HG03457 (cell line): Measurements from ENCODE around the gene HIP1.
"Not testable (repeated sequence)": the region's sequence is repeated elsewhere in the genome, so short reads cannot be mapped to it uniquely, and the experiment has no call there.

ENCODE experiments used
- ATAC-seq: cut with Tn5 transposase; IDR thresholded peaks from one replicate; pipeline ENCODE4 v1.9.1; 2021; ENCODE audit warnings: moderate number of reproducible peaks; ENCODE audit not compliant: unreplicated experiment

HIP1 gene

DNA sequence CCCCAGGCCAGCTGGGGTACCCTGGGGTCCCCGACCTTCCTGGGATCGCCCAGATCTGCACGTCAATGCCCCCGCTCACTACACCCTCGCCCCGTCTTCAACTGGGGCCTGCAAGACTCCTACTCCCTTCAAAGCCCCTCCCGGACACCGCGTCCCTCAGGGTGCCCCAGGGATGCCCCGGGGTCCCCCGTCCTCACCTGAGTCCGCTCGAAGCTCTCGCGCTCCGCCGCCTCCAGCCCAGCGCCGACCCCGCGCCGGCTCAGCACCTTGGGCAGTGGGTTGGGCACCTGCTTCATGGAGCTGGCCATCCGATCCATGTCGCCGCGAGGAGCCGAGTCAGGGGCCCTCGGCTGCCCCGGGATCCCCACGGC, at the start of gene HIP1:
HIP1 (minus strand) TSS at position 338 of the 371 bp plus-strand sequence; CDS start at position 317, 21 bp downstream.
- no peak for ATAC-seq

DNA sequence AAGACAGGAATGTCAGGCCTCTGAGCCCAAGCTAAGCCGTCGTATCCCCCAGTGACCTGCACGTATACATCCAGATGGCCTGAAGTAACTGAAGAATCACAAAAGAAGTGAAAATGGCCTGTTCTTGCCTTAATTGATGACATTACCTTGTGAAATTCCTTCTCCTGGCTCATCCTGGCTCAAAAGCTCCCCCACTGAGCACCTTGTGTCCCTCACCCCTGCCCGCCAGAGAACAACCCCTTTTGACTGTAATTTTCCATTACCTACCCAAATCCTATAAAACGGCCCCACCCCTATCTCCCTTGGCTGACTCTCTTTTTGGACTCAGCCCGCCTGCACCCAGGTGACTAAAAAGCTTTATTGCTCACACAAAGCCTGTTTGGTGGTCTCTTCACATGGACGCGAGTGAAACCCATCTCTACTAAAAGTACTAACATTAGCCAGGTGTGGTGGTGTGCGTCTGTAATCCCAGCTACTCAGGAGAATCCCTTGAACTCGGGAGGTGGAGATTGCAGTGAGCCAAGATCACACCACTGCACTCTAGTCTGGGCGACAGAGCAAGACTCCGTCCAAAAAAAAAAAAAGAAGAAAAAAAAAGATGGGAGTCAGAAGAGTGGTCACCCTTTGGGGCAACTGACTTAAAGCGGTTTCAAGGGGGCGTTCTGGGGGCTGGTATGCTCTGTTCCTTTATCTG, 49.6 kb upstream of the HIP1 start:
- not testable (repeated sequence) for ATAC-seq

DNA sequence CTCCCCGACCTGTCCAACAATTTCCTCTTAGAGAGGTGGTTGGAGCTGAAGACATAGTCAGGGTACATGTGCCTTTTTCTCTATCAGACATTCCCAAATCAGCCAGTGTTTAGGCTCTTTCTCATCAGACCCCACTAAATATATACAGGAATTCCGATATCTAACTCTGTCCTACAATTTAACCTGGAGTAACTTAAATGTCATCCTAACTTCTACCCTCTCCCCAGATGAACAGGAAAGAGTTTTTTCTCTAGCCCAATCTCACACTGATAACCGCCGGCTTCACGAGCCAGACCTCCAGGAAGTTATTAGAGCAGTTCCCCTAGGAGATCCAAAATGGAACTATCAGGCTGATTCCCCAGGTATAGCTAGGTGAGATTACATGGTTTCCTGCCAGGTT, 44.3 kb upstream of the HIP1 start:
- not testable (repeated sequence) for ATAC-seq

DNA sequence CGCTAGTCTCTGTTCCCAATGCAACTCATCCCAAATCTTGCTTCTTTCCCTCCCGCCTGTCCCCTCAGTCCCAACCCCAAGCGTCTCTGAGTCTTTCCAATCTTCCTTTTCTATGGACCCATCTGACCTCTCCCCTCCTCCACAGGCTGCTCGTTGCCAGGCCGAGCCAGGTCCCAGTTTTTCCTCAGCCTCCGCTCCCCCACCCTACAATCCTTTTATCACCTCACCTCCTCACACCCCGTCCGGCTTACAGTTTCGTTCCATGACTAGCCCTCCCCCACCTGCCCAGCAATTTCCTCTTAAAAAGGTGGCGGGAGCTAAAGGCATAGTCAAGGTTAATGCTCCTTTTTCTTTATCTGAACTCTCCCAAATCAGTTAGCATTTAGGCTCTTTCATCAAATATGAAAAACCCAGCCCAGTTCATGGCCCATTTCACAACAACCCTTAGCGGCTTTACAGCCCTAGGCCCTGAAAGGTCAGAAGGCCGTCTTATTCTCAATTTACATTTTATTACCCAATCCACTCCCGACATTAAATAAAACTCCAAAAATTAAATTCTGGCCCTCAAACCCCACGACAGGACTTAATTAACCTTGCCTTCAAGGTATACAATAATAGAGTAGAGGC, 42.0 kb upstream of the HIP1 start:
- not testable (repeated sequence) for ATAC-seq

DNA sequence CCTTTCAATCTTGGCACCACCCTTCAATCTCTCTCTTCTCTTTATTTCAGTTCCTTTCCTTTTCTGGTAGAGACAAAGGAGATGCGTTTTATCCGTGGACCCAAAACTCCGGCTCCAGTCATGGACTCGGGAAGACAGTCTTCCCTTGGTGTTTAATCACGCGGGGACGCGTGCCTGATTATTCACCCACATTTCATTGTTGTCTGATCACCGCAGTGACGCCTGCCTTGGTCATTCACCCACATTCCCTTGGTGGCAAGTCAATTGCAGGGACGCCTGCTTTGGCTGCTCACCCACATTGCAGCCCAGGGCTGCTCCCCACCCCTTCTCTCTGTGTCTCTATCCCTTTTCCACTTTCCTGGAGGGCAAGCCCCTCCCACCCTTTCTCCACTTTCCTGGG, 40.8 kb upstream of the HIP1 start:
- ATAC-seq: not testable (repeated sequence)

DNA sequence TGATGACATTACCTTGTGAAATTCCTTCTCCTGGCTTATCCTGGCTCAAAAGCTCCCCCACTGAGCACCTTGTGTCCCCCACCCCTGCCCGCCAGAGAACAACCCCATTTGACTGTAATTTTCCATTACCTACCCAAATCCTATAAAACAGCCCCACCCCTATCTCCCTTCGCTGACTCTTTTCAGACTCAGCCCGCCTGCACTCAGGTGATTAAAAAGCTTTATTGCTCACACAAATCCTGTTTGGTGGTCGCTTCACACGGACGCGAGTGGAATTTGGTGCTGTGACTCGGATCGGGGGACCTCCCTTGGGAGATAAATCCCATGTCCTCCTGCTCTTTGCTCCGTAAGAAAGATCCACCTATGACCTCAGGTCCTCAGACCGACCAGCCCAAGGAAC, 40.3 kb upstream of the HIP1 start:
- ATAC-seq: not testable (repeated sequence)

DNA sequence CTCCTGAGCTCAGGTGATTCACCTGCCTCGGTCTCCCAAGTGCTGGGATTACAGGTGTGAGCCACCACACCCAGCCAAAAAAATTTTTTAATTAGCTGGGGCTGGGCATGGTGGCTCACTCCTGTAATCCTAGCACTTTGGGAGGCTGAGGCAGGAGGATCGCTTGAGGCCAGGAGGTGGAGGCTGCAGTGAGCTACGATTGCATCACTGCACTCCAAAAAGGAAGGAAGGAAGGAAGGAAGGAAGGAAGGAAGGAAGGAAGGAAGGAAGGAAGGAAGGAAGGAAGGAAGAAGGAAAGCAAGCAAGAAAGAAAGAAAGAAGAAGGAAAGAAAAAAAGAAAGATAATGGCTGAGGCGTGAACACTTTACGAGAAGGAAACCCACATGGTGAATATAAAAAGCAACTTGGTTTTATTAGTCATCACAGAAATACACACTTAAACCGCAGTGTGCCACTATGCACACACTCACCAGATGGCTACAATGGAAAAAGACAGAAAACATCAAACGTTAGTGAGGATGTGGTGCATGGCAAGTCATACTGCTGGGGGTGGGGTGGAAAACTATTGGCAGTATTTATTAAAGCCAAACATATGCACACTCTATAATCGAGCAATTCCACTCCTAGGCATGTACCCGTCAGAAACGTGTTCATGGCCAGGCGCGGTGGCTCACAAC, 37.7 kb upstream of the HIP1 start:
- no peak for ATAC-seq

DNA sequence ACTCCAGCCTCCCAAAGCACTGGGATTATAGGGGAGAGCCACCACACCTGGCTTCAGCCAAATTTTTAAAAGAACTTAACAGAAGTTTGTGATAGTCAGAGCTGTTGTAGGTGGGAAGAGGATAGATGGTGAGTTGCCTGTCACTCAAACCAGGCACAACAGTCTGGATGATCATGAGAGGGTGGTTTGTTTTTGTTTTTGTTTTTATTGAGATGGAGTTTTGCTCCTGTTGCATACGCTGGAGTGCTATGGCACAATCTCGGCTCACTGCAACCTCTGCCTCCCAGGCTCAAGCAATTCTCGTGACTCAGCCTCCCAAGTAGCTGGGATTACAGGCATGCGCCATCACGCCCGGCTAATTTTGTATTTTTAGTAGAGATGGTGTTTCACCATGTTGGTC, 35.2 kb upstream of the HIP1 start:
- not testable (repeated sequence) for ATAC-seq

DNA sequence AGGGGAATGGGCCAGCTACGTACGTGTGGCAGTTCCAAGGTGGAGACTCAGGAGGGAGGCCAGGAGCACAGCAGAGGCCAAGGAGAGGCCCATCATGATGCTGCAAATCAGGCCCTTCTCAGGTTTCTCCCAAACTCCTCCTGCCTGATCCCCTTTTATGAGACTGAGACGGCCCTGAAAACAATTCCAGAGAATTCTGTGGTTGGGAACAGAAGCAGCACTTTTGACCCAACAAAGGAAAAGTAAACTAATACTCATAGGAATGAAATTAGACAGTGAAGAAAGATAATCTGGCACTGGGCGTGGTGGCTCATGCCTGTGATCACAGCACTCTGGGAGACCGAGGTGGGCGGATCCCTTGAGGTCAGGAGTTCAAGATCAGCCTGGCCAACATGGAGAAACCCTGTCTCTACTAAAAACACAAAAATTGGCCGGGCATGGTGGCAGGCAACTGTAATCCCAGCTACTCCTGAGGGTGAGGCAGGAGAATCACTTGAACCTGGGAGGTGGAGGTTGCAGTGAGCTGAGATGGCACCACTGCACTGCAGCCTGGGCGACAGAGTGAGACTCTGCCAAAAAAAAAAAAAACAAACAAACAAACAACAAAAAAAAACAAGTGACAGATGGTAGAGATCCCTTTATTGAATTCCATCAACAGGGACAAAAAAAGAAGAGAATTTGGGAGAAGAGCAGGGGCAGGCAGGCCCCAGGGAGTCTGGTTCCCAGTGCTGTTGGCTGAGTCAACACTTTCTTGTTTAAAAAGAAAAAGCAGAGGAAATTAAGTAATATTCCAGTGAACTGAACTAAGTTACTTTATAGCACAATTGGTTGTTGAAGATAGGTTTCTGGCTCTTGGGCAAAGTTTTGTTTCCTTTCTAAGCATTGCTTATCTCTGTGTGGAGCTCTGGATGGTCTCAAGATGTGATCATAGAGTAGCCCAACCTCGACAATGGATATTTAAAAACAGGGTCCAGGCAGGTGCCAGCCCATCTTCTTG, 33.6 kb upstream of the HIP1 start, which contains the start of gene CCL26:
CCL26 (minus strand) TSS at position 131 of the 997 bp plus-strand sequence; CDS start at position 96, 35 bp downstream.
- no peak for ATAC-seq

DNA sequence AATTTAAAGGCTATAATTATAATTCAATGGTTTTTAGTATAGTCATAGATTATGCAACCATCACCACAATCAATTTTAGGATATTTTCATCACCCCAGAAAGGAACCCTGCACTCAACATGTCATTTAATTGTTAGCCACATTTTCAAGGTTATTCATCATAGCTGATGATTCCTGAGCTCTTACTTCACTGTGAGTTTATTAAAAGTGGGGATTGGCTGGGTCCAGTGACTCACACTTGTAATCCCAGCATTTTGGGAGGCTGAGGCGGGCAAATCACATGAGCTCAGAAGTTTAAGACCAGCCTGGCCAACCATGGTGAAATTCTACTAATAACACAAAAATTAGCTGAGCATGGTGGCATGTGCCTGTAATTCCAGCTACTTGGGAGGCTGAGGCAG, 32.5 kb upstream of the HIP1 start:
- ATAC-seq: no peak

DNA sequence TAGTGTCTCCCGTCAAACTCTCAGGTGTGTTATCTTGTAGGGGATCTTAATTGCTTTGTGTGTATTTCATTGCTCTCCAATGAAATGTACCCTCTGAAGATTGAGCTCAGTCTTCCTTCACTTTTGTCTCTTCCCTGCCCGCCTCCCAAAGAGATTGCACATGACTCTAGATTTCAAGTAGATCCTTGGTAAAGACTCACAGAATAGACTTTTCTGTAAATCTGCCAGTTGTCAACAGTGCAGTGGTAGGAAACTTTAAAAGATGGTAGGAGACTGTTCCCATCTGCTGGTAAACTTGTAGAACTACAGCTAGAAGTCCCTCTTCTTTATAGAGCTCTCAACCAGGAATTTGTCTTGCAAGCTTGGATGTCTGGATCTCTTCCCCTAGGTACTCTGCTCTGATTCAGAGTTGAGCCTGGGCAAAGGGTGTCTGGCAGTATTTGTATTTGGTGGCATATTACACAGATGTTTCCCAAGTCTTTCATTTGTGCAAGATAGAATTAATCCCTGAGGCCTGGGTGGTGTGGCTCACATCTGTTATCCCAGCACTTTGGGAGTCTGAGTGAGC, 23.7 kb upstream of the HIP1 start:
- no peak for ATAC-seq

DNA sequence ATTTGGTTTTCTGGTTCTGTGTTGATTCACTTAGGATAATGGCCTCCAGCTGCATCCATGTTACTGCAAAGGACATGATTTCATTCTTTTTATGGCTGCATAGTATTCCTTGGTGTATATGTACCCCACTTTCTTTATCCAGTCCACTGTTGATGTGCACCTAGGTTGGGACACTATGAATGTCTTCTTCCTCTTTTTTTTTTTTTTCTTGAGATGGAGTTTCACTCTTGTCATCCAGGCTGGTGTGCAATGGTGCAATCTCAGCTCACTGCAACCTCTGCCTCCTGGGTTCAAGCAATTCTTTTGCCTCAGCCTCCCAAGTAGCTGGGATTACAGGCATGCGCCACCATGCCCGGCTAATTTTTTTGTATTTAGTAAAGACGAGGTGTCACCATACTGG, 23.1 kb upstream of the HIP1 start:
- not testable (repeated sequence) for ATAC-seq

DNA sequence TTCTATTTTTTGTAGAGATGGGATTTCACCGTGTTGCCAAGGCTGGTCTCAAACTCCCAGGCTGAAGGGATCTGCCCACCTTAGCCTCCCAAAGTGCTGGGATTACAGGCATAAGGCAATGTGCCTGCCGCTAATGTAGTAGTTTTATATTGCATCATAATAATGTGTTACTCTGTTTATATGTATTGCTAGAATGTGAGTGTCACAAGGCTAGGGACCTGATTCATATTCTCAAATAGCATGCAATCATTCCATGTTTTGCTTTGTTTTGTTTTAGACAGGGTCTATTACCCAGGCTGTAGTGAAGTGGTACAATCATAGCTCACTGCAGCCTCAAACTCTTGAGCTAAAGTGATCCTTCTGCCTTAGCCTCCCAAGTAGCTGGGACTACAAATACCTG, 19.8 kb upstream of the HIP1 start:
- no peak for ATAC-seq

DNA sequence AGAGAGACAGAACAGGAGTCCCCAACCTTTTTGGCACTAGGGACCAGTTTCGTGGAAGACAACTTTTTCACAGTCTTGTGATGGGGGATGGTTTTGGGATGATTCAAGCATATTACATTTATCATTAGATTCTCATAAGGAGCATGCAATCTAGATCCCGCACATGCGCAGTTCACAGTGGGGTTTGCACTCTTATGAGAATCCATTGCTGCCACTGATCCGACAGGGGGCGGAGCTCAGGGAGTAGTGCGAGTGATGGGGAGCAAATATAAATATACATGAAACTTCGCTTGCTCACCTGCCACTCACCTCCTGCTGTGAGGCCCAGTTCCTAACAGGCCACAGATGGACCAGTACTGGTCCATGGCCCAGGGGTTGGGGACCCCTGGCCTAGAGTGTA, 19.1 kb upstream of the HIP1 start:
- no peak for ATAC-seq

DNA sequence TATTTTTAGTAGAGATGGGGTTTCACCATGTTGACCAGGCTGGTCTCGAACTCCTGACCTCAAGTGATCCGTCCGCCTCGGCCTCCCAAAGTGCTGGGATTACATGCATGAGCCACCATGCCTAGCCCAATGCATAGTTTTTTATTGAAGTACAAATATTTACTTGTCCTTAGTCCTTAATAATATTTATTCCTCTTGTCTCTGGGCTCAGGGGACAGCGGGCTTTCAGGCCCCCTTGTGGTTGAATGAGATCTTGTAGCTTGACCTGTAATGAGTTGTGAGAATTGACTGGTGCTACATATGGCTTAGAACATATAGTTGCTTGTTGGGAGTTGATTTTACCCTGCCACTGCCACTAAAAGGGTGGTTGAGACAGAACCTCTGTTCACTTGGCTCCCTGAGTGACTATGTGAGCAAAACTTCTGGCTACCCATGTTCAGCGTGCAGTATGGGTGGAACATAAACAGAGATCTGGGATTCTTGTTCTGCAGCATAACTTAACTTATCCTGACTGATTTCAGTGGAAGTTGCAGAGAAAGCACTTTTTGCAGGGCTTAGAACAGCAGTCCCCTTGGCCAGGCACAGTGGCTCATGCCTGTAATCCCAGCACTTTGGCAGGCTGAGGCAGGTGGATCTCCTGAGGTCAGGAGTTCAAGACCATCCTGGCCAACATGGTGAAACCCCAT, 18.4 kb upstream of the HIP1 start:
- ATAC-seq: no peak

DNA sequence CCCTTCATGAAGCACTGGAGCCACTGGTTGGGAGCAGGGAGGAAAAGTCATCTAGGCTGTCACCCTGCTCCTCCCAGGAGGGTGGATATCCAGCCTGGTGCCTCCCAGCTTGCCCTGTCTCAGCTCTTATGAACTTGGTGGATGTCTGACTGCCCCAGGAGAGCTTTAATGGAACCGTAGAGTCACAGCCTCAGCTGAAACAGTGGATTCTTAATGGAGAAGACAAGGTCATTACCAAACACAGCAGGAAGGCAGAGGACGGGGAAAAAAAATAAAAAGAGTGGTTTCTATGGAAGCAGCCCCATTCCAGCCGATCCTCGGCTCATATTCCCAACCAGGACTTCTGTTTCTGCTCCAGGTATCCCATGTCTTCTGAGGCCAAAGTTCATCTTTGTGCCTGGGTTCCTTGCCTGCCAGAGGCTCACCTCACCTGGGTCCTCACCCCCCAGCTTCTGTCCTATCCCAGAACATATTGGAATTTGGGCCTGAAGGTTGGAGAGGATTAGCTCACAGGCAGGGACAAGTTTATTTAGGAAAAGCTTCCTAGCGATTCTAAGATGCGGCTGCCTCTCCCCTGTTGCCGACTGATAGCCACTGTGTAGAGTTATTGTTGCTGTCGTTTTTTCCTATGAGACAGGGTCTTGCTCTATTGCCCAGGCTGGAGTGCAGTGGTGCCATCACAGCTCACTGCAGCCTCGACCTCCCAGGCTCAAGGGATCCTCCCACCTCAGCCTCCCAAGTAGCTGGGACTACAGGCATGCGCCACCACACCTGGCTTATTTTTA, 17.7 kb upstream of the HIP1 start:
- no peak for ATAC-seq

DNA sequence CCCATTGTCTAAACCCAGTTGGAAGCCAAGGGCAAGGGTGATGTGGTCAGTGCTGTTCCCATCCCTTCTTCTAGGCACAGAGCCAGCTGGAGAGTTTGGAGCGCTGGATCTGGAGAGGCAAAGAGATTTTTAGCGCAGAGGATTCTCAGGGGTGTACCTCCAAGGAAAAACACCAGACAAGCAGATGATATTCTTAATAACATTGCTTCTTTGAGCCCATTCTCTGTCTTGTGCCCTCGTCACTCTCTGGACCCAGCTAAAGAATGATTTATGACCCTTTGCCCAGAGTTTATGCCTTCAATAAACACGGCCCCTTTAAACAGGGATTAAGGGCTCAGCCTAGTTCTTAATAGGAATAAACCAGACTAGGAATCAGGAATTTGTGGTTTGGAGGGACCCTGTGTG, 4.7 kb upstream of the HIP1 start:
- no peak for ATAC-seq

DNA sequence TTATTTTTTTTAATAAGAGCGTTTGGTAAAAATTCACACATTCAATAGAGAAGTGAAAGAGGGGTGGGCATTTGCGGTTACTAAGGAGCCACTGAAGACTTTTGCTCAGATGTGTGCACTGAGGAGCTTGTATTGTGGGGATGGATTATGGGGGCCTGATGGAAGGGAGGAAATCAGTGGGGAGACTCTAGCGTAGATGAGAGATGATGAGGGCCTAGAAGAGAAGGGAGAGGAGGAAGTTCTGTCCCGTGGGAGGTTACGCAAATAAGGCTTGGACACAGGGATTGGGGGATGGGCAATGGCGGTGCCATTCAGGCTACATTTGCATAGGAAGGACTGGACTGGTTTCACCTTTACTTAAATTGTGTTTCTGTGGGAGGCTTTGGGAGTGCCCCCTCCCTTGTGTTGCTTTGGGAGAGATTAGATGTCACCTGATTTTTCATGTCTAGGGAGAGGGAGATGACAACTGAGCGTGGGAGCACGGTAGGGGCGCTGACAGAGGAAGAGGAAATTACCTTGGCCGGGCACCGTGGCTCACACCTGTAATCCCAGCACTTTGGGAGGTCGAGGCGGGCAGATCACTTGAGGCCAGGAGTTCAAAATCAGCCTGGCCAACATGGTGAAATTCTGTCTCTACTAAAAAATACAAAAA, 2.2 kb upstream of the HIP1 start:
- ATAC-seq: no peak
